Effector memory CD4-positive, alpha-beta T cell (primary cell): ENCODE measurements around the gene RNF217.

Source experiments
- DNase-seq, 3 donors: peaks; one replicate each; pipeline ENCODE4 v3.0.0-alpha.2; 2020
- H3K27ac ChIP-seq: 2 replicates; pipeline ENCODE4 v1.7.0; 2013; ENCODE audit warnings: mild to moderate bottlenecking, low read length, moderate library complexity; ENCODE audit not compliant: insufficient read depth, poor library complexity, severe bottlenecking
- H3K27me3 ChIP-seq: replicated peaks from 2 replicates; pipeline ENCODE4 v1.7.0; 2013; ENCODE audit warnings: mild to moderate bottlenecking, low read length; ENCODE audit not compliant: insufficient read depth, control insufficient read depth, poor library complexity, severe bottlenecking
- H3K36me3 ChIP-seq: 2 replicates; pipeline ENCODE4 v1.7.0; 2013; ENCODE audit warnings: mild to moderate bottlenecking, low read length, moderate library complexity; ENCODE audit not compliant: control insufficient read depth, insufficient read depth
- H3K4me1 ChIP-seq: 2 replicates; pipeline ENCODE4 v1.7.0; 2013; ENCODE audit warnings: low read length, mild to moderate bottlenecking; ENCODE audit not compliant: control insufficient read depth, insufficient read depth, poor library complexity, severe bottlenecking
- H3K4me3 ChIP-seq: 2 replicates; pipeline ENCODE4 v1.7.0; 2013; ENCODE audit warnings: low read length, low read depth, mild to moderate bottlenecking; ENCODE audit not compliant: insufficient read depth, poor library complexity, severe bottlenecking
- H3K9me3 ChIP-seq: 2 replicates; pipeline ENCODE4 v1.7.0; 2013; ENCODE audit warnings: mild to moderate bottlenecking, low read length, moderate library complexity; ENCODE audit not compliant: control insufficient read depth

Gene RNF217

GRCh38 chr6:125046107-125046925, 84.1 kb downstream of the RNF217 start:
- H3K27ac ChIP-seq = no peak overlapping the region
- no peaks in the 10 kb centered on the region for H3K36me3 ChIP-seq
- H3K9me3 ChIP-seq = no peaks in the 10 kb centered on the region
- no peak overlapping the region for H3K4me3 ChIP-seq
- no peaks in the 10 kb centered on the region for H3K27me3 ChIP-seq
- H3K4me1 ChIP-seq = no peaks in the 10 kb centered on the region
- DNase-seq = no peak

- Histone ChIP-seq H3K4me1 (no peaks in the 10 kb centered on the region), H3K27ac (no peak overlapping the region), H3K9me3 (no peaks in the 10 kb centered on the region), H3K27me3 (no peaks in the 10 kb centered on the region), H3K36me3 (no peaks in the 10 kb centered on the region), H3K4me3 (no peak overlapping the region)
- no peak for DNase-seq
Measured at GRCh38 chr6:125048274-125048673, 86.0 kb downstream of the RNF217 start.

- H3K4me1 ChIP-seq = no peaks in the 10 kb centered on the region
- no peaks in the 10 kb centered on the region for H3K9me3 ChIP-seq
- no peaks in the 10 kb centered on the region for H3K36me3 ChIP-seq
- no peaks in the 10 kb centered on the region for H3K27me3 ChIP-seq
- H3K4me3 ChIP-seq = no peak overlapping the region
- DNase-seq = no peak
- H3K27ac ChIP-seq = no peak overlapping the region
Measured at GRCh38 chr6:125050663-125051318, 88.6 kb downstream of the RNF217 start.

GRCh38 chr6:125053809-125054208, 91.6 kb downstream of the RNF217 start:
- H3K4me1 ChIP-seq = no peaks in the 10 kb centered on the region

GRCh38 chr6:125054331-125054730, 92.1 kb downstream of the RNF217 start:
- Histone ChIP-seq H3K27me3 (no peaks in the 10 kb centered on the region), H3K4me1 (no peaks in the 10 kb centered on the region), H3K4me3 (no peak overlapping the region), H3K27ac (no peak overlapping the region), H3K9me3 (no peaks in the 10 kb centered on the region), H3K36me3 (no peaks in the 10 kb centered on the region)
- DNase-seq = no peak

More at GRCh38 chr6:125053809-125054208, 91.6 kb downstream of the RNF217 start:
- DNase-seq = no peak
- Histone ChIP-seq H3K4me3 (no peak overlapping the region), H3K27ac (no peak overlapping the region), H3K27me3 (no peaks in the 10 kb centered on the region), H3K9me3 (no peaks in the 10 kb centered on the region), H3K36me3 (no peaks in the 10 kb centered on the region)

- no peaks in the 10 kb centered on the region for H3K4me1 ChIP-seq
- H3K4me3 ChIP-seq = no peak overlapping the region
- H3K27me3 ChIP-seq = no peaks in the 10 kb centered on the region
- no peaks in the 10 kb centered on the region for H3K9me3 ChIP-seq
- H3K36me3 ChIP-seq = no peaks in the 10 kb centered on the region
- H3K27ac ChIP-seq = no peak overlapping the region
- no peak for DNase-seq
Measured at GRCh38 chr6:125057392-125058246, 95.4 kb downstream of the RNF217 start.

GRCh38 chr6:125058546-125058945, 96.3 kb downstream of the RNF217 start:
- no peaks in the 10 kb centered on the region for H3K4me1 ChIP-seq
- DNase-seq = no peak
- H3K4me3 ChIP-seq = no peak overlapping the region
- no peaks in the 10 kb centered on the region for H3K36me3 ChIP-seq
- H3K9me3 ChIP-seq = no peaks in the 10 kb centered on the region
- H3K27ac ChIP-seq = no peak overlapping the region
- H3K27me3 ChIP-seq = no peaks in the 10 kb centered on the region

GRCh38 chr6:125063307-125063706, 101.1 kb downstream of the RNF217 start:
- Histone ChIP-seq H3K27ac (no peak overlapping the region), H3K27me3 (no peaks in the 10 kb centered on the region), H3K4me3 (no peak overlapping the region), H3K4me1 (peaks cover 20% of the 10 kb centered on the region), H3K36me3 (no peaks in the 10 kb centered on the region), H3K9me3 (no peaks in the 10 kb centered on the region)
- no peak for DNase-seq

GRCh38 chr6:125066140-125066539, 103.9 kb downstream of the RNF217 start:
- Histone ChIP-seq H3K4me3 (no peak overlapping the region), H3K27me3 (no peaks in the 10 kb centered on the region), H3K9me3 (no peaks in the 10 kb centered on the region), H3K27ac (no peak overlapping the region), H3K36me3 (no peaks in the 10 kb centered on the region), H3K4me1 (peaks cover 20% of the 10 kb centered on the region)
- DNase-seq = no peak
